OCI-LY7 (cell line): ENCODE results near the gene CRHR1.

ENCODE experiments used
- EZH2phosphoT487 ChIP-seq: fragments of 200-600 bp; sonication (generic); IDR thresholded peaks from 2 replicates; pipeline ENCODE4 v1.6.1; 2018; ENCODE audit warnings: low read depth, borderline replicate concordance, mild to moderate bottlenecking, mixed run types, antibody characterized with exemption, low read length, moderate library complexity, mixed read lengths
- TF ChIP-seq, protein P1 (sequence below): fragments of 200-600 bp; sonication (generic); conservative IDR thresholded peaks from 2 replicates; pipeline ENCODE4 v1.5.1; 2014; ENCODE audit warnings: mild to moderate bottlenecking, antibody characterized with exemption, low read length, moderate library complexity, mixed read lengths

- TF ChIP-seq, protein P1, sequence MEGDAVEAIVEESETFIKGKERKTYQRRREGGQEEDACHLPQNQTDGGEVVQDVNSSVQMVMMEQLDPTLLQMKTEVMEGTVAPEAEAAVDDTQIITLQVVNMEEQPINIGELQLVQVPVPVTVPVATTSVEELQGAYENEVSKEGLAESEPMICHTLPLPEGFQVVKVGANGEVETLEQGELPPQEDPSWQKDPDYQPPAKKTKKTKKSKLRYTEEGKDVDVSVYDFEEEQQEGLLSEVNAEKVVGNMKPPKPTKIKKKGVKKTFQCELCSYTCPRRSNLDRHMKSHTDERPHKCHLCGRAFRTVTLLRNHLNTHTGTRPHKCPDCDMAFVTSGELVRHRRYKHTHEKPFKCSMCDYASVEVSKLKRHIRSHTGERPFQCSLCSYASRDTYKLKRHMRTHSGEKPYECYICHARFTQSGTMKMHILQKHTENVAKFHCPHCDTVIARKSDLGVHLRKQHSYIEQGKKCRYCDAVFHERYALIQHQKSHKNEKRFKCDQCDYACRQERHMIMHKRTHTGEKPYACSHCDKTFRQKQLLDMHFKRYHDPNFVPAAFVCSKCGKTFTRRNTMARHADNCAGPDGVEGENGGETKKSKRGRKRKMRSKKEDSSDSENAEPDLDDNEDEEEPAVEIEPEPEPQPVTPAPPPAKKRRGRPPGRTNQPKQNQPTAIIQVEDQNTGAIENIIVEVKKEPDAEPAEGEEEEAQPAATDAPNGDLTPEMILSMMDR, result no peak
- no peak for TF ChIP-seq EZH2phosphoT487
Measured at GRCh38 chr17:45847101-45847500, 63.0 kb downstream of the CRHR1 start.
